Measurements from ENCODE around the gene ZNF384. TPM values are rescaled to one million over a fixed set of nuclear protein-coding genes. Genes with fewer than 3 reads are reported as not detected.

ZNF384 gene
- total and polyA plus RNA-seq, 7 donors: 22.0 to 44.9 (median 26.2) TPM

DNA sequence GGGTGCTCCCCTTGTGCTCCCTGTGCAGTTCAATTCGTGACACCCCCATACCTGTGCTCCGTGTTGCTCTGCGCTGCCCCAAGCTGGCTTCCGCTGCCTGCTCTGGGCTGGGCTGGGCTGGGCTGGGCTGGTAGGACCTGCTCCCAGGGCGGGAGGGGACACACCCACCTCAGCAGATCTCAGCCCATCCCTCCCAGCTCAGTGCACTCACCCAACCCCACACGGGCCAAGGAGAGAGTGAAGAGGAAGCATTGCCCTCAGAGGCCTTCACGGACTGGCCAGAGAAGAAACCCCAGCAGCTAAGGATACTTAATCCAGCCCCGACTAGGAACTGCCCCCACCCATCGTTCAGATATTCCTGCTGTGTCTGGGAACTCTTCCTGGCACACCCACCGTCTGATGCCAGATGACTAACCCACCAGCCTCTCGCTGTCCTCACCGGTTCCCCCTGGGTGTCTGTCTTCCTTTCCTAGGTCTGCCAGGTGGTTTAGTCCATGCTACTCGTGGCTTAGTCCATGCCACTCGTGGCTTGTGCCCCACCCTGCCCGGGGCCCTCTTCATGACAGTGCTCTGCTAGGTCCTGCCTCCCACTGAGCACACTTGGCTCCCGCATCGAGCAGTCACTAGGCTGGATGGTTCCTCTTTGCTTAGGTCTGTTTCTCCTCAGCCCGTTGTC, 53.2 kb downstream of the ZNF384 start, which contains the start of gene LPAR5:
Gene LPAR5 (minus strand): TSS at position 104 of the 676 bp plus-strand sequence. CDS start 14,711 bp downstream, outside the sequence.
- no peak within 1 kb of the TSS for H3K27ac ChIP-seq
- DNase-seq: peak; percentile 34 to 60
- TF ChIP-seq, protein P1, sequence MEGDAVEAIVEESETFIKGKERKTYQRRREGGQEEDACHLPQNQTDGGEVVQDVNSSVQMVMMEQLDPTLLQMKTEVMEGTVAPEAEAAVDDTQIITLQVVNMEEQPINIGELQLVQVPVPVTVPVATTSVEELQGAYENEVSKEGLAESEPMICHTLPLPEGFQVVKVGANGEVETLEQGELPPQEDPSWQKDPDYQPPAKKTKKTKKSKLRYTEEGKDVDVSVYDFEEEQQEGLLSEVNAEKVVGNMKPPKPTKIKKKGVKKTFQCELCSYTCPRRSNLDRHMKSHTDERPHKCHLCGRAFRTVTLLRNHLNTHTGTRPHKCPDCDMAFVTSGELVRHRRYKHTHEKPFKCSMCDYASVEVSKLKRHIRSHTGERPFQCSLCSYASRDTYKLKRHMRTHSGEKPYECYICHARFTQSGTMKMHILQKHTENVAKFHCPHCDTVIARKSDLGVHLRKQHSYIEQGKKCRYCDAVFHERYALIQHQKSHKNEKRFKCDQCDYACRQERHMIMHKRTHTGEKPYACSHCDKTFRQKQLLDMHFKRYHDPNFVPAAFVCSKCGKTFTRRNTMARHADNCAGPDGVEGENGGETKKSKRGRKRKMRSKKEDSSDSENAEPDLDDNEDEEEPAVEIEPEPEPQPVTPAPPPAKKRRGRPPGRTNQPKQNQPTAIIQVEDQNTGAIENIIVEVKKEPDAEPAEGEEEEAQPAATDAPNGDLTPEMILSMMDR (IDR thresholded peaks at IDR 0.05): no peak

DNA sequence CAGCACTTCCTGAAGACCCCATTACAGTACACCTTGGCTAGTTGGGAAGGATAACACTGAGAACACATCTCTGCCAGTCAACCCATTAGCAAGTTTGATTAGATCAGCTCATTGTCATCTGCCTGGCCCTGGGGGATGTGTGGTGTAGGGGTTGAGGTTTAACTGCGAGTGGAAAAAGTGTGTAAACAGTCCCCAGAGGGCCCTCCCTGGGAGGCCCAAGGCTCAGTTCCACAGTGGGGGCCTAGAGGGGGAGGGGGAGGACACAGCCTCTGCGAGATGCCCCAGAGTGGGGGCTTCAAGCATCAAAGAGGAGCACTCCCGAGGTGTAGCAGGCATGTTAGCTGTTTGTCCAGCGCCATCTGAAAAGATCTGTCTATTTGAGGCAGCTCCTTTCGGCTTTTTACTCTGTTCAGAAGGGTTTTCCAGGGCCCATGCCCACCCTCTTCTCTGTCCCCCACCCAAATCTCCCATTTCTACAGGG, 53.8 kb downstream of the ZNF384 start:
- ATAC-seq (no peak), DNase-seq (peak in 1 of 2 donors; percentile 35)
- TF ChIP-seq, protein P1 (IDR thresholded peaks at IDR 0.05): no peak
- Histone ChIP-seq H3K4me1 (no peaks in the 10 kb centered on the region), H3K27ac (no peak overlapping the region), H3K4me3 (no peak overlapping the region), H3K9me3 (no peaks in the 10 kb centered on the region), H3K27me3 (ENCODE audit: insufficient read depth in 3 of 3, low read length in 2 of 3) (peaks cover 0 to 3% (median 0%) of the 10 kb centered on the region in 3 donors), H3K36me3 (ENCODE audit: insufficient read depth in 1 of 2, low read depth in 1 of 2) (no peaks in the 10 kb centered on the region)
- whole genome bisulfite sequencing, 3 donors: 58 to 66% (median 64%) methylated on average over 5 of the region's 5 CpGs
- intact Hi-C loops (cut with DNase I): no loop called here

More for the DNA sequence above, 53.2 kb downstream of the ZNF384 start, which contains the start of gene LPAR5:
- H3K4me1 ChIP-seq: no peaks in the 10 kb centered on the region
- 44 to 54% (median 47%) methylated on average over 18 of the region's 18 CpGs for WGBS, 3 donors
- intact Hi-C loops (cut with DNase I): no loop called here
- no peaks in the 10 kb centered on the region for H3K36me3 ChIP-seq (ENCODE audit: insufficient read depth in 1 of 2, low read depth in 1 of 2)
- H3K9me3 ChIP-seq: no peaks in the 10 kb centered on the region
- ATAC-seq: peak in 3 of 4 donors; percentile 27 to 33 (median 28)
- no peak within 1 kb of the TSS for H3K4me3 ChIP-seq
- H3K27me3 ChIP-seq (ENCODE audit: insufficient read depth in 3 of 3, low read length in 2 of 3): peaks cover 0 to 3% (median 0%) of the 10 kb centered on the region in 3 donors

DNA sequence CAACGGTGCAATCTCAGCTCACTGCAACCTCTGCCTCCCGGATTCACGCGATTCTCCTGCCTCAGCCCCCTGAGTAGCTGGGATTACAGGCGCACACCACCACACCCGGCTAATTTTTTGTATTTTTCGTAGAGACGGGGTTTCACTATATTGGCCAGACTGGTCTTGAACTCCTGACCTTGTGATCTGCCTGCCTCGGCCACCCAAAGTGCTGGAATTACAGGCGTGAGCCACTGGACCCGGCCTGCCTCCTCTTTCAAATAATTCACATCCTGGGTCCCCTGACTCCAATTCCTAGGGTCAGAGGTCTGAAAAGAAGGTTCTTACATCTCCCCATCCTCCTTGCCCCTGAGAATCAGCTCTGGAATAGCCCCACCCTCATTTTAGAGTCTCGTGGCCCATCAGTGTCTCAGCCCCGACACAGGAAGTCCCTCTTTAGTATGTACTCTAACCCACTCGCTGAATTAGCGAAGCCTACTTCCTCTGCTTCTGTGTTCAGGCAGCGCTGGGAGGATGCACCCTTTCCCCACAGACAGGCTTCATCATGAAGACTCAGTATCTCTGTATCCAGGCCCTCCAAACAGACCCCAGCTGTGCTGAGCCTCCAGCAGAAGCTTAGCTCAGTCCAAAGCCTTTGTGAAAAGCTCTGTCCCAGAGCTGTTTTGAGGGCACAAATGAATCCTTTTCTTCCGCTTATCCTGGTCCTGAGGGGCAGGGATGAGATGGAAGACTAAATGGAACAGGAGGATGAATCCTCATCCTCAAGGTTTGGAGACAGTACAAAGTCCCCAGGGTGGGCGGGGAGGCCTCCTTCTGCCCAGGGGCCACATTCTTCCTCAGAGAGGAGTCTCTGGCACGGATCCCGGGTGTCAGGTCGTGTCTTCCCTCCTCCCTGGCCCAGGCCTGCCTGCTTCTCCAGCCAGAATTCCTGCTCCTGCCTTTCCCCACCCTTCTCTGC, 56.9 kb downstream of the ZNF384 start:
- WGBS, 3 donors: 51 to 55% (median 54%) methylated on average over 21 of the region's 21 CpGs
- peak in 1 of 2 donors; percentile 40 for DNase-seq
- Histone ChIP-seq H3K9me3 (no peaks in the 10 kb centered on the region), H3K4me3 (no peak overlapping the region), H3K36me3 (ENCODE audit: insufficient read depth in 1 of 2, low read depth in 1 of 2) (no peaks in the 10 kb centered on the region), H3K27me3 (ENCODE audit: insufficient read depth in 3 of 3, low read length in 2 of 3) (peaks cover 0 to 6% (median 3%) of the 10 kb centered on the region in 3 donors), H3K4me1 (no peaks in the 10 kb centered on the region), H3K27ac (no peak overlapping the region)
- ATAC-seq: no peak
- intact Hi-C loops (cut with DNase I): no loop called here
- TF ChIP-seq, protein P1 (IDR thresholded peaks at IDR 0.05): no peak

DNA sequence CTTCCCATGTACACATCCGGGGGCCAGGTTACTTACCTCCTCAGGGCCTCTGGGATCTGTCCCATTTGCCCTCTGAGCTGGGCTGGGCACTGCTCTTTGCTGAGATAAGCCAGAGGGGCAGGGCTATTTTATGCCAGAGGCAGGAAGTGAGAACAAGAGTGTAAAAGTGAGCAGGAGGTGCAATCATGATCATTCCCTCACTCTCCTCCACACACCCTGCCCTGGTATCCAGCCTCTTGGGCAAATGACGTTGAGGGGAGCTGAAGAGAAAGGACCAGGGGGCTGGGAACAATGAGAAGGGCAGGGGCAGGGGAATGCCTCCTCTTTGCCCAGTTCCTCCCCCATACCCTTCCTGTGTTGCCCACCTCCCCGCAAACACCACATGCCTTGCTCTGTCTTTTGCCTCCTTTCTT, 57.6 kb downstream of the ZNF384 start:
- H3K4me1 ChIP-seq: no peaks in the 10 kb centered on the region
- H3K4me3 ChIP-seq: no peak overlapping the region
- H3K9me3 ChIP-seq: no peaks in the 10 kb centered on the region
- 60 to 80% (median 64%) methylated on average over 3 of the region's 3 CpGs for WGBS, 3 donors
- no peaks in the 10 kb centered on the region for H3K36me3 ChIP-seq (ENCODE audit: insufficient read depth in 1 of 2, low read depth in 1 of 2)
- intact Hi-C loops (cut with DNase I): no loop called here
- no peak for ATAC-seq
- TF ChIP-seq, protein P1 (IDR thresholded peaks at IDR 0.05): no peak
- no peak for DNase-seq
- peaks cover 0 to 6% (median 3%) of the 10 kb centered on the region in 3 donors for H3K27me3 ChIP-seq (ENCODE audit: insufficient read depth in 3 of 3, low read length in 2 of 3)
- no peak overlapping the region for H3K27ac ChIP-seq

Measured in psoas muscle (tissue), 8 donors.